HEK293 (cell line): Measurements from ENCODE around the gene NLRP6.
"Not testable (repeated sequence)": the region's sequence is repeated elsewhere in the genome, so short reads cannot be mapped to it uniquely, and the experiment has no call there.

Source experiments
- CTCF ChIA-PET: fragments of 350-600 bp; formaldehyde crosslinking; extraction: SDS; loops from one replicate; lab custom pipeline; 2021; ENCODE audit warnings: antibody characterized with exemption; lab: Yijun Ruan, JAX
- POLR2A ChIA-PET: fragments of 300-600 bp; formaldehyde crosslinking; extraction: SDS; loops from one replicate; lab custom pipeline; 2020; ENCODE audit warnings: antibody characterized with exemption, inconsistent platforms; lab: Yijun Ruan, JAX
- H3K27ac ChIP-seq: fragments of 200-500 bp; sonication (Bioruptor generic); 2 replicates; pipeline ENCODE4 v1.5.1; 2014; ENCODE audit warnings: low read depth, low read length, control low read depth, inconsistent platforms; ENCODE audit errors: extremely low read depth
- H3K36me3 ChIP-seq, 2 experiments: fragments of 200-500 bp in 1 of 2; sonication (Bioruptor generic) in 1 of 2; 1 replicate in 1 of 2; 2 replicates in 1 of 2; pipeline ENCODE4 v1.5.1; 2014 to 2017; ENCODE audit warnings: inconsistent platforms in 2 of 2, low read length in 2 of 2; ENCODE audit not compliant: control insufficient read depth in 2 of 2, insufficient read depth in 1 of 2
- H3K4me1 ChIP-seq: fragments of 200-500 bp; sonication (Bioruptor generic); 2 replicates; pipeline ENCODE4 v1.5.1; 2014; ENCODE audit warnings: mild to moderate bottlenecking, low read length, inconsistent platforms; ENCODE audit not compliant: control insufficient read depth, insufficient read depth
- H3K4me3 ChIP-seq: 2 replicates; pipeline ENCODE4 v1.5.1; 2011; ENCODE audit warnings: low read depth, mild to moderate bottlenecking, control low read depth, low read length, moderate library complexity
- H3K9me3 ChIP-seq: fragments of 200-500 bp; sonication (Bioruptor generic); 2 replicates; pipeline ENCODE4 v1.5.1; 2014; ENCODE audit warnings: low read depth, low read length, inconsistent platforms; ENCODE audit not compliant: control insufficient read depth, insufficient read depth
- KLF10 ChIP-seq: fragments of 450-650 bp; IDR thresholded peaks from 2 replicates; pipeline ENCODE4 v1.5.1; 2018; ENCODE audit warnings: missing biosample characterization, mild to moderate bottlenecking, missing genetic modification characterization
- OVOL3 ChIP-seq: fragments of 450-650 bp; formaldehyde crosslinking; IDR thresholded peaks from 2 replicates; pipeline ENCODE4 v1.5.1; 2016; ENCODE audit warnings: missing biosample characterization, missing genetic modification characterization
- RBAK ChIP-seq: fragments of 450-650 bp; formaldehyde crosslinking; IDR thresholded peaks from 2 replicates; pipeline ENCODE4 v1.5.1; 2016; ENCODE audit warnings: missing biosample characterization, missing genetic modification characterization
- REST ChIP-seq: fragments of 450-650 bp; formaldehyde crosslinking; IDR thresholded peaks from 2 replicates; pipeline ENCODE4 v1.5.1; 2016; ENCODE audit warnings: missing biosample characterization, missing genetic modification characterization
- TRIM28 ChIP-seq: IDR thresholded peaks from 2 replicates; pipeline ENCODE4 v1.6.1; 2011; ENCODE audit warnings: low read length, control low read depth, borderline replicate concordance
- ZBTB17 ChIP-seq: fragments of 450-650 bp; formaldehyde crosslinking; IDR thresholded peaks from 2 replicates; pipeline ENCODE4 v1.5.1; 2016; ENCODE audit warnings: missing biosample characterization, missing genetic modification characterization
- ZIC2 ChIP-seq: fragments of 450-650 bp; formaldehyde crosslinking; IDR thresholded peaks from 2 replicates; pipeline ENCODE4 v1.5.1; 2016; ENCODE audit warnings: missing biosample characterization, missing genetic modification characterization
- ZNF10 ChIP-seq: fragments of 450-650 bp; formaldehyde crosslinking; IDR thresholded peaks from 2 replicates; pipeline ENCODE4 v1.5.1; 2017; ENCODE audit warnings: missing biosample characterization, missing genetic modification characterization
- ZNF16 ChIP-seq: fragments of 450-650 bp; formaldehyde crosslinking; IDR thresholded peaks from 2 replicates; pipeline ENCODE4 v1.5.1; 2016; ENCODE audit warnings: low read depth, missing biosample characterization, missing genetic modification characterization
- ZNF175 ChIP-seq: fragments of 450-650 bp; formaldehyde crosslinking; IDR thresholded peaks from 2 replicates; pipeline ENCODE4 v1.5.1; 2016; ENCODE audit warnings: missing biosample characterization, missing genetic modification characterization
- ZNF302 ChIP-seq: fragments of 450-650 bp; formaldehyde crosslinking; IDR thresholded peaks from 2 replicates; pipeline ENCODE4 v1.5.1; 2016; ENCODE audit warnings: missing biosample characterization, missing genetic modification characterization, low read depth
- ZNF416 ChIP-seq: fragments of 450-650 bp; formaldehyde crosslinking; IDR thresholded peaks from 2 replicates; pipeline ENCODE4 v1.5.1; 2016; ENCODE audit warnings: missing biosample characterization, missing genetic modification characterization
- ZNF433 ChIP-seq: fragments of 450-650 bp; formaldehyde crosslinking; IDR thresholded peaks from 2 replicates; pipeline ENCODE4 v1.5.1; 2016; ENCODE audit warnings: missing biosample characterization, missing genetic modification characterization, low read depth
- TF ChIP-seq, protein P1 (sequence below): fragments of 450-650 bp; formaldehyde crosslinking; IDR thresholded peaks from 2 replicates; pipeline ENCODE4 v1.5.1; 2016; ENCODE audit warnings: missing biosample characterization, missing genetic modification characterization
- TF ChIP-seq, protein P2 (sequence below): fragments of 450-650 bp; formaldehyde crosslinking; IDR thresholded peaks from 2 replicates; pipeline ENCODE4 v1.5.1; 2016; ENCODE audit warnings: missing biosample characterization, missing genetic modification characterization

Gene NLRP6

DNA sequence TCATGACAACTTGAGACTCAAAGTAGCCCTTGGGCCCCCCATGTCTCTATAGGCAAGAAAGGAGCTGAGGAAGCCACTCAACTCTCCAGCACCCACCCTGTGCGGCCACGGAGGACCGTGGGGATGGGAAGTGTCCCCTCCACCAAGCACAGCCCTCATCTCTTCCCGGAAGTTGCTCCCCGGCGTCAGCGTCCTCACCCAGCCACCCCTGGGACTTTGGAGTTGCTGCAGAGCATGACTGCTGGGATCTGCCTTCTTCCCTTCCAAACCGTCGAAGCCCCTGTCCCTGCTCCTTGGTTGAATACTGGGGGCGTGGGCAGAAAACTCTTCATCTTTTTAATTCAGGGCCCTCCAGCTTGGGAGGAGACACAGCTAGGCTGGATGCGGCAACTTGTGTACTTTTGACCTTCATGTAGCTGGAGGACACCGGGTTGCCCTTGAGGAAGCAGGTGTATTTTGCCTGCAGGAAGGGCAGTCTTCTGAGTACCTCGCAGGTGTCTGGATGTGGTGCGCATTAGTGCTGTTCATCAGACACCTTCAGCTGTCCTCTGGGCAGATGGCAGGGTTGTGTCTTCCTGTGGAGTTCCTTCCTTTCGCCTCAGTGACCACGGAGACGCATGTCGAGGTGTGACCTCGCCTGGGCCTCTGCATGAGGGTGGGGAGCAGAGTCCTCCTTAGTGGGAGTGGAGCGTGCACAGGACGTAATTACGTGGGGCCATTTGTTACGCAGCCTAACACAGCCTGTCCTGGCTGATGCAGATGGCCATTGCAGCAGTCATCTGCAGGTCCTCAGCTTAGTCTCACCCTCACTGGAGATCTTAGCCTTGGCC, 54.7 kb downstream of the NLRP6 start:
- POLR2A ChIA-PET: no interaction called here
- Histone ChIP-seq H3K9me3 (no peaks in the 10 kb centered on the region), H3K4me1 (no peaks in the 10 kb centered on the region), H3K4me3 (no peak overlapping the region), H3K27ac (no peak overlapping the region), H3K36me3 (no peaks in the 10 kb centered on the region)
- TF ChIP-seq TRIM28 (peak; percentile 64; the same call in 1 of the 2 replicates), RBAK (tag by site-specific recombination) (peak; percentile 82), ZNF416 (tag by site-specific recombination) (no peak)
- CTCF ChIA-PET: interaction anchor here (2.5 kb wide), 1 partner anchor 83 kb away, joined by 5 read pairs; no protein-coding TSS in a partner anchor

DNA sequence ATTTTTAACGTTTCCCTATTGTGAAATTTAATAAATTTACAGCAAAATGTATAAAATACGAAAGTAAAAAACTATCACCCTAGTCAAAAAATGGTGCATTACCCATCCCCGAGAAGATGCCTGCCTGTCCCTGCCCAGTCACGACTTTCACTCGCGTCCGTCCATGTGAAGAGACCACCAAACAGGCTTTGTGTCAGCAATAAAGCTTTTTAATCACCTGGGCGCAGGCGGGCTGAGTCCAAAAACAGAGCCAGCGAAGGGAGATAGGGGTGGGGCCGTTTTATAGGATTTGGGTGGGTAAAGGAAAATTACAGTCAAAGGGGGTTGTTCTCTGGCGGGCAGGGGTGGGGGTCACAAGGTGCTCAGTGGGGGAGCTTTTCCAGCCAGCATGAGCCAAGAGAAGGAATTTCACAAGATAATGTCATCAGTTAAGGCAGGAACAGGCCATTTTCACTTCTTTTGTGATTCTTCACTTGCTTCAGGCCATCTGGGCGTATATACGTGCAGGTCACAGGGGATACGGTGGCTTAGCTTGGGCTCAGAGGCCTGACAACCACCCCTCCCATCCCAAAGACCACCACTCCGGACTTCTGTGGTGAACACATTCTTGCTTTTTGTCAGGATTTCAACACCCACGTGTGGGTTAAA, 55.5 kb downstream of the NLRP6 start:
- H3K27ac ChIP-seq, H3K4me3 ChIP-seq, H3K9me3 ChIP-seq, H3K36me3 ChIP-seq, POLR2A ChIA-PET, H3K4me1 ChIP-seq: not testable (repeated sequence)
- CTCF ChIA-PET: interaction anchor here (2.5 kb wide), 1 partner anchor 83 kb away, joined by 5 read pairs; no protein-coding TSS in a partner anchor

DNA sequence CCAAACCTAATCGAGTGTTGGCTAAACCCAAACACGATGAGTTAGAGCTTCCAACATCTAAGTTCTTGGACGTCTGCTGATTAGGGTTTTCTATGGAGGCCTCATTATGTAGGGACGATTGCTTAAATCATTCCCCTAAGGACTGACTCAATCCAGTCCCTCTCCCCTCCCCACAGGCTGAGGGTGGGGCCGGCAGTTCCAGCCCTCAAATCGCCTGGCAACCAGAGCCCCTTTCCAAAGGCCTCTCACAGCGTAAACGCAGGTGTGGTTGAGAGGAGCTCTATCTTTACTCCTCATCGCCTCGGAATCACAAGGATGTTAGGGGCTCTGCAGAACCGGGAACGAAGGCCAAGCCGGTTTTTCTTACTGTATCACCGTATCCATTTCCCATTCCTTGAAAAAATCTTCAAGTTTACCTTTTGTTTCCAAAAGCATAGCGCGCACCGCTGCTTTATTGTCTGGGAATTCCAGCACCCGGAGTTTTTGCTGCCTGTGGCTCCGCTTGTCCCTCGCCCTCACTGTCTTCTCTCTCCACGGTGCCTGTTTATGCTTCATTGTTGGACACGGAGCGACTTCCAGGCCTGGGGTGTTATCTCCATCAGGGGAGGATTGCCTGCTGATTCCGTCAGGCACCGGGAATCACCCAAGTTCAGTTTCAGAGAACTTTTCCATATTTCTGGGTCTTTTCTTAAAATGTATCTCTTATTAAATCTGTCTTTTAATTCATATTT, 56.2 kb downstream of the NLRP6 start:
- no peak overlapping the region for H3K4me3 ChIP-seq
- CTCF ChIA-PET: interaction anchor here (2.5 kb wide), 1 partner anchor 84 kb away, joined by 5 read pairs; no protein-coding TSS in a partner anchor
- POLR2A ChIA-PET: no interaction called here
- no peaks in the 10 kb centered on the region for H3K4me1 ChIP-seq
- no peaks in the 10 kb centered on the region for H3K36me3 ChIP-seq
- TF ChIP-seq KLF10 (no peak), ZNF10 (tag by site-specific recombination) (0 out of 2 replicates have a peak, but pooled peaks have one; percentile 16), ZIC2 (tag by site-specific recombination) (peak; percentile 50; the same call in 1 of the 2 replicates), ZNF433 (no peak), ZNF302 (tag by site-specific recombination) (no peak), ZBTB17 (tag by site-specific recombination) (no peak), ZNF16 (tag by site-specific recombination) (no peak), TRIM28 (0 out of 2 replicates have a peak, but pooled peaks have one; percentile 29), ZNF175 (tag by site-specific recombination) (no peak), OVOL3 (no peak), REST (no peak)
- TF ChIP-seq, protein P1, sequence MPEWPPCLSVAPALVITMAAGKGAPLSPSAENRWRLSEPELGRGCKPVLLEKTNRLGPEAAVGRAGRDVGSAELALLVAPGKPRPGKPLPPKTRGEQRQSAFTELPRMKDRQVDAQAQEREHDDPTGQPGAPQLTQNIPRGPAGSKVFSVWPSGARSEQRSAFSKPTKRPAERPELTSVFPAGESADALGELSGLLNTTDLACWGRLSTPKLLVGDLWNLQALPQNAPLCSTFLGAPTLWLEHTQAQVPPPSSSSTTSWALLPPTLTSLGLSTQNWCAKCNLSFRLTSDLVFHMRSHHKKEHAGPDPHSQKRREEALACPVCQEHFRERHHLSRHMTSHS (tag by site-specific recombination): no peak
- TF ChIP-seq, protein P2, sequence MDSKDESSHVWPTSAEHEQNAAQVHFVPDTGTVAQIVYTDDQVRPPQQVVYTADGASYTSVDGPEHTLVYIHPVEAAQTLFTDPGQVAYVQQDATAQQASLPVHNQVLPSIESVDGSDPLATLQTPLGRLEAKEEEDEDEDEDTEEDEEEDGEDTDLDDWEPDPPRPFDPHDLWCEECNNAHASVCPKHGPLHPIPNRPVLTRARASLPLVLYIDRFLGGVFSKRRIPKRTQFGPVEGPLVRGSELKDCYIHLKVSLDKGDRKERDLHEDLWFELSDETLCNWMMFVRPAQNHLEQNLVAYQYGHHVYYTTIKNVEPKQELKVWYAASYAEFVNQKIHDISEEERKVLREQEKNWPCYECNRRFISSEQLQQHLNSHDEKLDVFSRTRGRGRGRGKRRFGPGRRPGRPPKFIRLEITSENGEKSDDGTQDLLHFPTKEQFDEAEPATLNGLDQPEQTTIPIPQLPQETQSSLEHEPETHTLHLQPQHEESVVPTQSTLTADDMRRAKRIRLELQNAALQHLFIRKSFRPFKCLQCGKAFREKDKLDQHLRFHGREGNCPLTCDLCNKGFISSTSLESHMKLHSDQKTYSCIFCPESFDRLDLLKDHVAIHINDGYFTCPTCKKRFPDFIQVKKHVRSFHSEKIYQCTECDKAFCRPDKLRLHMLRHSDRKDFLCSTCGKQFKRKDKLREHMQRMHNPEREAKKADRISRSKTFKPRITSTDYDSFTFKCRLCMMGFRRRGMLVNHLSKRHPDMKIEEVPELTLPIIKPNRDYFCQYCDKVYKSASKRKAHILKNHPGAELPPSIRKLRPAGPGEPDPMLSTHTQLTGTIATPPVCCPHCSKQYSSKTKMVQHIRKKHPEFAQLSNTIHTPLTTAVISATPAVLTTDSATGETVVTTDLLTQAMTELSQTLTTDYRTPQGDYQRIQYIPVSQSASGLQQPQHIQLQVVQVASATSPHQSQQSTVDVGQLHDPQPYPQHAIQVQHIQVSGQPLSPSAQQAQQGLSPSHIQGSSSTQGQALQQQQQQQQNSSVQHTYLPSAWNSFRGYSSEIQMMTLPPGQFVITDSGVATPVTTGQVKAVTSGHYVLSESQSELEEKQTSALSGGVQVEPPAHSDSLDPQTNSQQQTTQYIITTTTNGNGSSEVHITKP: peak; percentile 39; the same call in 1 of the 2 replicates
- no peaks in the 10 kb centered on the region for H3K9me3 ChIP-seq
- H3K27ac ChIP-seq: no peak overlapping the region
